ENCODE measurements around the gene R3HDM2. TPM values are rescaled to one million over a fixed set of nuclear protein-coding genes. Genes with fewer than 3 reads are reported as not detected.
A peak's percentile ranks its signal among the peaks of the same experiment; 100 is the strongest.

Gene R3HDM2
- total RNA-seq, 2 experiments from 2014 or later = 25.8 to 47.2 TPM

DNA sequence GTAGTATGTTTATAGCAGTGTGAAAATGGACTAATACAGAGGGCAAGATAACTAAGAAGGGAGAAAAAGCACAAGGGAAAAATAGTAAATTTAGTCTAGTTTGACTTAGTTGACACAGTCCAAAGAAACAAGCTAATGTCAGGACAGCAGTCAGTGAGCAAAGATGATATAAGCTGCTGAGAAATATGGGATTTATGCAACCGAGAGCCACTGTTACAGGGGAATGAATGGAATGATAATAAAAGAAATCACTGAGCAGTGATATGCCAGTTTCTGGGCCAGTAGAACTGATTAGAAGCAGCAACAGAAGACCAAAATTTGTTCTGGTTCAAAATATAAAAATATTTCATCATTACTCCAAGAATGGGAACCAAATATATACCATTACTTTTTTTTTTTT is 60.1 kb downstream of the R3HDM2 start:
- Histone ChIP-seq H3K27ac (ENCODE audit: low read depth, low read length, poor library complexity, severe bottlenecking) (no peak overlapping the region), H4K20me1 (ENCODE audit: insufficient read depth, low read length) (no peaks in the 10 kb centered on the region), H2AFZ (ENCODE audit: low read length) (no peak overlapping the region), H3K36me3 (ENCODE audit: insufficient read depth, low read length) (peaks cover 19% of the 10 kb centered on the region), H3K9me3 (ENCODE audit: low read length) (no peaks in the 10 kb centered on the region), H3K4me1 (ENCODE audit: insufficient read depth, low read length, poor library complexity, severe bottlenecking) (no peaks in the 10 kb centered on the region), H3K79me2 (ENCODE audit: insufficient read depth, low read depth, low read length) (no peaks in the 10 kb centered on the region), H3K4me2 (ENCODE audit: low read length) (no peak overlapping the region), H3K4me3 (ENCODE audit: low read depth, low read length, poor library complexity, severe bottlenecking) (no peak overlapping the region), H3K9me2 (ENCODE audit: insufficient read depth, low read length) (no peaks in the 10 kb centered on the region)
- TF ChIP-seq, protein P1, sequence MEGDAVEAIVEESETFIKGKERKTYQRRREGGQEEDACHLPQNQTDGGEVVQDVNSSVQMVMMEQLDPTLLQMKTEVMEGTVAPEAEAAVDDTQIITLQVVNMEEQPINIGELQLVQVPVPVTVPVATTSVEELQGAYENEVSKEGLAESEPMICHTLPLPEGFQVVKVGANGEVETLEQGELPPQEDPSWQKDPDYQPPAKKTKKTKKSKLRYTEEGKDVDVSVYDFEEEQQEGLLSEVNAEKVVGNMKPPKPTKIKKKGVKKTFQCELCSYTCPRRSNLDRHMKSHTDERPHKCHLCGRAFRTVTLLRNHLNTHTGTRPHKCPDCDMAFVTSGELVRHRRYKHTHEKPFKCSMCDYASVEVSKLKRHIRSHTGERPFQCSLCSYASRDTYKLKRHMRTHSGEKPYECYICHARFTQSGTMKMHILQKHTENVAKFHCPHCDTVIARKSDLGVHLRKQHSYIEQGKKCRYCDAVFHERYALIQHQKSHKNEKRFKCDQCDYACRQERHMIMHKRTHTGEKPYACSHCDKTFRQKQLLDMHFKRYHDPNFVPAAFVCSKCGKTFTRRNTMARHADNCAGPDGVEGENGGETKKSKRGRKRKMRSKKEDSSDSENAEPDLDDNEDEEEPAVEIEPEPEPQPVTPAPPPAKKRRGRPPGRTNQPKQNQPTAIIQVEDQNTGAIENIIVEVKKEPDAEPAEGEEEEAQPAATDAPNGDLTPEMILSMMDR (conservative IDR thresholded peaks at IDR 0.05; ENCODE audit: low read length) = no peak
- TF ChIP-seq EZH2phosphoT487 (IDR thresholded peaks at IDR 0.05; ENCODE audit: borderline replicate concordance, low read depth, low read length) = no peak
- BruUV-seq (replicated peaks) = no TSS peak
- CTCF ChIA-PET (ENCODE audit: unreplicated experiment) = no interaction called here
- intact Hi-C loops (cut with micrococcal nuclease; ENCODE audit: unreplicated experiment) = no loop called here
- DNase-seq (ENCODE audit: low spot score) = no peak
- POLR2A ChIA-PET = interaction anchor here (0.6 to 0.9 kb wide), 3 partner anchors 13 to 621 kb away, joined by 3 to 6 read pairs (median 6); no protein-coding TSS in a partner anchor

- H3K9me2 ChIP-seq (ENCODE audit: insufficient read depth, low read length) = no peaks in the 10 kb centered on the region
- ChIA-PET POLR2A (no interaction called here), CTCF (ENCODE audit: unreplicated experiment) (no interaction called here)
- intact Hi-C loops (cut with micrococcal nuclease; ENCODE audit: unreplicated experiment) = no loop called here
- no peak for DNase-seq (ENCODE audit: low spot score)
- H3K79me2 ChIP-seq (ENCODE audit: insufficient read depth, low read depth, low read length) = no peaks in the 10 kb centered on the region
- no peaks in the 10 kb centered on the region for H4K20me1 ChIP-seq (ENCODE audit: insufficient read depth, low read length)
- TF ChIP-seq, protein P1 (conservative IDR thresholded peaks at IDR 0.05; ENCODE audit: low read length) = no peak
- TF ChIP-seq EZH2phosphoT487 (IDR thresholded peaks at IDR 0.05; ENCODE audit: borderline replicate concordance, low read depth, low read length) = no peak
- H3K36me3 ChIP-seq (ENCODE audit: insufficient read depth, low read length) = peaks cover 19% of the 10 kb centered on the region
- H3K4me3 ChIP-seq (ENCODE audit: low read depth, low read length, poor library complexity, severe bottlenecking) = no peak overlapping the region
- no TSS peak for BruUV-seq (replicated peaks)
- H3K27ac ChIP-seq (ENCODE audit: low read depth, low read length, poor library complexity, severe bottlenecking) = no peak overlapping the region
- H2AFZ ChIP-seq (ENCODE audit: low read length) = no peak overlapping the region
- no peaks in the 10 kb centered on the region for H3K4me1 ChIP-seq (ENCODE audit: insufficient read depth, low read length, poor library complexity, severe bottlenecking)
- no peaks in the 10 kb centered on the region for H3K9me3 ChIP-seq (ENCODE audit: low read length)
- no peak overlapping the region for H3K4me2 ChIP-seq (ENCODE audit: low read length)
Observed at GRCh38 chr12:57370072-57370471, 60.8 kb downstream of the R3HDM2 start.

DNA sequence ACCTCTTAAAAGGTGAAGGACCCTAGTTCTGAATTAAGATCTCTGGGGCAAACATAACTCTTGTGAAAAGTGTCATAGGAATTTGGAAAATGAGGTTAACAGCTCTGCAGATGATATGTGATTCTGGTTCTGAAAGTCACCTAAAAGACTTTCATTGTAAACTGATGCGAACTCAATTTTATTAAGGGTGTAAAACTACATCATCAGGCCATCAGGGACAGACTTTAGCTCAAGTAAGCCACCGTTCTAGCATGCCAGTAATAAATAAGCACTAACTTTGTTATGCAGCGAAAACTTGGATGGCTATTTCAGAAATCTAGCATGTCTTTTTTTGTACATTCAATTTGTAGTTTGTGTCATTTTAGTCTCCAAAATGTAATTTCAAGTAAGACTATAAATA is 61.6 kb downstream of the R3HDM2 start:
- Histone ChIP-seq H2AFZ (ENCODE audit: low read length) (no peak overlapping the region), H3K4me1 (ENCODE audit: insufficient read depth, low read length, poor library complexity, severe bottlenecking) (no peaks in the 10 kb centered on the region), H4K20me1 (ENCODE audit: insufficient read depth, low read length) (no peaks in the 10 kb centered on the region), H3K4me2 (ENCODE audit: low read length) (no peak overlapping the region), H3K27ac (ENCODE audit: low read depth, low read length, poor library complexity, severe bottlenecking) (no peak overlapping the region), H3K79me2 (ENCODE audit: insufficient read depth, low read depth, low read length) (no peaks in the 10 kb centered on the region), H3K36me3 (ENCODE audit: insufficient read depth, low read length) (peaks cover 19% of the 10 kb centered on the region), H3K9me3 (ENCODE audit: low read length) (no peaks in the 10 kb centered on the region), H3K9me2 (ENCODE audit: insufficient read depth, low read length) (no peaks in the 10 kb centered on the region), H3K4me3 (ENCODE audit: low read depth, low read length, poor library complexity, severe bottlenecking) (no peak overlapping the region)
- POLR2A ChIA-PET = no interaction called here
- TF ChIP-seq, protein P1 (conservative IDR thresholded peaks at IDR 0.05; ENCODE audit: low read length) = no peak
- no peak for TF ChIP-seq EZH2phosphoT487 (IDR thresholded peaks at IDR 0.05; ENCODE audit: borderline replicate concordance, low read depth, low read length)
- intact Hi-C loops (cut with micrococcal nuclease; ENCODE audit: unreplicated experiment) = no loop called here
- BruUV-seq (replicated peaks) = TSS peak; percentile 26
- CTCF ChIA-PET (ENCODE audit: unreplicated experiment) = no interaction called here
- DNase-seq (ENCODE audit: low spot score) = no peak
